ENCODE results near the gene DLX3.
"Not testable (repeated sequence)": the region's sequence is repeated elsewhere in the genome, so short reads cannot be mapped to it uniquely, and the experiment has no call there.

The DLX3 gene
- 0 to 0.12 (median 0) reads per million in 18 experiments for total RNA-seq

DNA sequence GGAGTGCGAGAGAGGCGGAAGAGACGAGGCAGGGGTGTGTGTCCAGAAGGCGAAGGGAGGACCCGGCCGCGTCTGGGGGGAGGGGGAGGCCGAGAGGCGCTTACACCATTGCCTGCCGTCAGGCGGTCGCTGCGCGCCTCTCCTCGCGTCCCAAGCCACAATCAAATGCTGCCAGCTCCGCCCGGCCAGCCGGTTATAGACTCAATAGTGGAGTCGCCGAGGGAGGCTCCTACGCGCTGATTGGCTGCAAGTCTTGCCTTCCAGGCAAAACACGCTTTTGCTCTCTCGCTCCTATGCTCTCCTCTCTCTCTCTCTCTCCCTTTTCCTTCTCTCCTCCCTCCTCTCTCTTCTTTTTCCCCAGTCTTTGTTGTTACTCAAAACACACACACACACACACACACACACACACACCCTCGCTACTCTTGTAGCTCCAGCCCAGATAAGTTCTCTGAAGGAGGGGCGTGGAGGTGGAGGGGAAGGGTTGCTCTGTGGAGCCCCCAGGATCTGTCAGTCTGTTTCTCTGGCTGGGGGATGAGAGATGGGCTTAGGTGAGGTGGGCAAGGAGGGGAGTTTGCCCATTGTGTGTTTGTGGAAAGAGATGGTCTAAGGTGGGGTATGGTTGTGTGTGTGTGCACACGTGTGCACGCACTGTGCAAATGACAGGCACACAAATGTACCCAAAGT lies at the start of gene DLX3:
DLX3 (minus strand) TSS at position 170 of the 684 bp plus-strand sequence. CDS start 226 bp downstream, outside the sequence.
- DNase-seq: peak; percentile 28 to 34

DNA sequence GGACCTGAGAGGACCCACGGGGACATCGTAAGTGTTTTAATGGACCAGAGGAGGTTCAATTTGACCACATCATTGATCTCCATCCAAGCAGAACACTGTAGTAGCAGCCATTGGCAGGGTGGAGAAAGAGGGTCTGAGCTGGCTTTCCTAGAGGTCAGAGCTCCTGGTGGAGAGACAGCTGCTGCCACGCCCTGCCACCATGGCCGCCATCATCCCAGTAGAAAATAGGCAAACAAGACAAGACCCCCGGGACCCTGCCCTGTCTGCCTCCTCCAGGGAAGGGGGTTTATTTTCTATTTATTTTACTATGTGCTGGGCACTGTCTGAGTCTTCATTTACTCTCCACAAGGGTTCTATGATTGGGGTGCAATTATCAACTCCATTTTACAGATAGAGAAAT lies 49.5 kb upstream of the DLX3 start:
- DNase-seq: no peak

GRCh38 chr17:50043290-50044148 lies 48.5 kb upstream of the DLX3 start:
- no peak for DNase-seq

DNA sequence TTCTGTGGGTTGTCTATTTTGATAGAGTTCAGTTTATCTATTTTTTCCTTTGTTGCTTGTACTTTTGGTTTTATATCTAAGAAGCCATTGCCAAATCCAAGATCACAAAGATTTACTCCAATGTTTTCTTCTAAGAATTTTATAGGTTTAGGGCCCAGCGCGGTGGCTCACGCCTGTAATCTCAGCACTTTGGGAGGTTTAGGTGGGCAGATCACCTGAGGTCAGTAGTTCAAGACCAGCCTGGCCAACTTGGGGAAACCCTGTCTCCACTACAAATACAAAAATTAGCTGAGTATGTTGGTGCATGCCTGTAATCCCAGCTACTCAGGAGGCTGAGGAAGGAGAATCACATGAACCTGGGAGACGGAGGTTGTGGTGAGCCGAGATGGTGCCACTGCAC lies 47.2 kb upstream of the DLX3 start:
- DNase-seq: no peak

GRCh38 chr17:50040496-50040895 lies 45.5 kb upstream of the DLX3 start:
- not testable (repeated sequence) for DNase-seq

GRCh38 chr17:50039058-50039457 lies 44.0 kb upstream of the DLX3 start:
- no peak for DNase-seq

DNA sequence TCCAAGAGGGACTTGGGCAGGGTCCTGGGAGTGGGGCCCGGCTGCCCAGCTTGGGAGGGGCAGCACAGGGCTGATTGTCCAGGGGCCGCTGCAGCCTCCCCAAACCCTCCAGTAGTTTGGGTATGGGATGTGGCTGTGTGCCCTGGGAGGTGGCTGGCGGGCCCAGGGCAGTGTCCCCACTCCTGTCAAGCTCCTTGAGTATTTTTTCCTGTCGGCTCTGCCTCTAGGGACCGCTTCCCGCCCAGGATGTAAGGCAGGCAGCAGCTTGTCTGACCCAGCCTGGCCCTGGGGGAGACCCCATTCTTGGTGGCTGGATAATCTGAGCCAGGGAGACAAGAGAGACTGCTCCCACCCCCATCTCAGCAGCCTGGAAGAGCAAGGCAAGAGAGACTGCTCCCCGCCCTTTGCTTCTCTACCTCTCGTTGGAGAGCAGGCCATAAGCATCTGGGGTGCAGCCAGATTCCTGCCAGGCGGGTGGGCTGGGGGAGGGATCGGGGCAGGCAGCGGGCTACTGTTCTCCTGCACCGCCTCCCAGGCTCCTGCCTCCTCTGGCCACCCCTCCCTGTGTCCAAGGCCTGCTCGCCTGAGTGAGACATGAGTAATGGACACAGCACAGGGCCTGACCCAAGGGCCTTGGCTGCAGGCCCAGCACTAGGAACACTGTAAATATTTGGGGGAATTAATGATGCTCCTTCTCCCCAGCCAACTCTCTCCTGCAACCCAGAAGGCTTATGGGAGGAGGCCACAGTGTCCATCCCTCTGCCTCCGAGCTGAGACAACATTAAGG lies 42.5 kb upstream of the DLX3 start:
- DNase-seq: no peak

DNA sequence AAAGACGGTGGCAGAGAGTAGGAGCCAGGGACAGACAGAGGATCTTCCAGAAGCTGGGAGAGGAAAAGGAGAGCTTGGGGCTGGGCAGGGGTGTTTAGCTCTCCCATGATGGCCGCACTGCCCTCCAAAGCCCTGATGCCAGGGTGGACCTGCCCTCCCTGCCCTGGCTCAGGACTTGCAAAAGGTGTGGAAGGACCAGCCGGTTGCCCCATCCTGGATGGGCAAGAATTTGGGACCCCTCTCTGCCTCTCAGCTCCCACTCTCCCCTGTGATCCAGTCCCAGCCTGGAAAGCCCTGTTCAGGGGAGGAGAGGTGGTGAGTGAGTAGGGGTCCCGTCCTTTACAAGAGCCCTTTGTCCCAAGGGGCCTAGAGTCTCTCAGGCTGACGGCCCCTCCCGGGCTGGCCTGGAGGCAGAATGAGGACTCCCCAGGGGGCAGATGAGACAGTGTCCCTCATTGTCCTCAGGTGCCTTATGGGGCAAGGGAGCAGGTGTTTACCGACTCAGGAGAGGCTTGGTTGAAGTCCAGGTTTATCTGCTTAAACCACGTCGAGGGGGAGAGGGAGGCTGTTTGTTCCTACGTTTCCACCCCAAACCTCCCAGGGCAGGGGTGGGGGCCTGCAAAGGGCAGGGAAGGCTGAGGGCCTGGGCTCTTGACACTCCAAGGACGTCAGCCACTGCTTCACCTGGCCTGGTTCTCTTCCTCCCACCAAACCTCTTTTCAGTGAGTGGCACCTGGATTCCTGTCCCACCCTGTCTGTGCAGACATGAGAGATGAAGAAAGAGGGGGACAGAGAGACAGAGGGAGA lies 41.6 kb upstream of the DLX3 start:
- no peak for DNase-seq

DNA sequence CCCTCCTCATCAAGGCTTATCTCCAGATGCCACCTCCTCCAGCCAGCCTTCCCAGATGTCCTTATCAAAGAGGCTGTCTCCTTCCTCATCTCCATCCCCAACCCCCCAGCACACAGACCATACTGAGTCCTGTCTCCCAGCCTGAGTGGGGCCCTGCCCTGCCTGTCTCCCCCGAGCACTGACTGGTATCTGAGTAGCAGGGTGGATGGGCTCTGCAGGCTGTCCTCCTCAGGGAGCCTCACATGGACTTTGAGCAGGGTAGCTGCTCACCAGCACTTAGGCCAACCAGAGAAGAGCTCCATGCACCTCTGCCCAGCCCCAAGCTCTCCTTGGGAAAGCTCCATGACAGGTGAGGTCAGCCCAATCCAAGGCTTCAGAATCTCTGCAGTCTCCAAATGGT lies 40.9 kb upstream of the DLX3 start:
- no peak for DNase-seq

GRCh38 chr17:50035421-50035879 lies 40.4 kb upstream of the DLX3 start:
- DNase-seq: peak in 1 of 2 donors; percentile 34

- DNase-seq: no peak
These were observed 39.7 kb upstream of the DLX3 start for GRCh38 chr17:50034498-50035364.

GRCh38 chr17:50033316-50033715 lies 38.3 kb upstream of the DLX3 start:
- no peak for DNase-seq

- no peak for DNase-seq
These were observed 34.2 kb upstream of the DLX3 start for GRCh38 chr17:50029185-50029584.

GRCh38 chr17:50028736-50029120 lies 33.7 kb upstream of the DLX3 start:
- no peak for DNase-seq

DNA sequence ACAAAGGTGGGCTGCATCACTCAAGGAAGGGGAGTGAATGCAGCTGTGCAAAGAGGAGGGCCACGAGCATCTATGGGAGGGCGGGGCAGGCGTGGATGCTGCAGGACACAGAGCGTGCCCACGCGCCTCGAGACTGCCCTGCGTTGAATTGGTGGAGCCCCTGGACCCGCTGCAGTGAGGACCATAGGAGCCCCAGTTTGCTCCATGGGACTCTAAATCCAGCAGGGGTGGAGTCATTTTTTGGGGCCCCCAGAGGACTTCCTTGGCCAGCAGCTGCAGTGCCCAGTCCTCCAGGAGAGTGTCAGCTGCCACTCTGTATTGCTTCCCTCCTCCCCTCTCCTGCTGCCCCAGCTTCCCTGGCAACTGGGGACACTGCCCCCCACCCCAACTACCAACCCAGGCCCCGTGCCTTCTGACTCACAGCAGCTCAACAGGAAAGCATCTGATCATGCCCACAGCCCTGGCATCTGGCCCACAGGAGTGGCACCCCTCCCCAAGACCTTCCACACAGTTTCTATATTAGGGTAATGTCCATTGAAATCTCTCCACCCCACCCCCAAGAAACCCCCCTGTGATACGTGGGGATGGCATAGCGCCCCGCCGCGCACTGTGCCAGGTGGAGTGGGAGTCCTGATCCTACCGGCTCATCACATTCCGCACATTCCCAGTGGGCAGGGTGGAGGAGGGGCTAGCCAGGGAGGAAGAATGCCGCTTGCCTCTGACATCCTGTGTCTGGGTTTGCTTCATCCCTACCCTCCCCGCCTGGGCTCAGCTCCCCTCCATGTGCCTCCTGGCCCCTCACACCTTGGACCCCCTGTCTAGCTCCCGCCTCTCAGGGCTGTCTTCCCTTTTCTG lies 33.1 kb upstream of the DLX3 start:
- peak; percentile 75 to 79 for DNase-seq

- DNase-seq: peak; percentile 74 to 80
These were observed 32.3 kb upstream of the DLX3 start for GRCh38 chr17:50027172-50027880.

- peak; percentile 79 to 82 for DNase-seq
These were observed 31.8 kb upstream of the DLX3 start for GRCh38 chr17:50026837-50027171.

DNA sequence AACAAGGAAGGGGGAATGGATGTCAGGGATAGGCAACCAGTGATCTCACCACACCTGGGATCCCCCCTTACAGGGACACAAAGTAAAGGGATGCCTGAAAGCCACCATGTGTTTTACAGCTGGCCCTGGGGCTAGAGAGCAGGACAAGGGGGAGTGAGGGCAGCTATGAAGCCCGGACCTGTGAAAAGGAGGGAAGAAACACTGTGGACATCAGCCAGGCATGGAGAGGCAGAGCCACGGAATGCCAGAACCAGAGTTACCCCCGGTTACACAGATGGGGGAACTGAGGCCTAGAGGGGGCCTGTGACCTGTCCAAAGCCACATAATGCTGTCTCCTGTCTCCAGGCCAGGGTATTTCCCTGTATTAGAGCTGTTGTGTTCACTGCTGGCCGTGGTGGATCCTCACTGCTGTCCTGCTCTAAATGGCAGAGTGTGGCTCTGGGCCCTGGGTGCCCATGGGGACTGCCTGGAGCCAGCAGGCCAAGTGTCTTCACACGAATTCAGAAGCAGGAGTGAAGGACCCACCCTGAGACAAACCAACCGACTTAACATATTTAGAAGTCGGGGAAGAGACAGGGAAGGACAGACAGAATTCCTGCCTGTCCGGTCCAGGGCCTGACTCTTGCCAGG lies 31.1 kb upstream of the DLX3 start:
- no peak for DNase-seq

DNA sequence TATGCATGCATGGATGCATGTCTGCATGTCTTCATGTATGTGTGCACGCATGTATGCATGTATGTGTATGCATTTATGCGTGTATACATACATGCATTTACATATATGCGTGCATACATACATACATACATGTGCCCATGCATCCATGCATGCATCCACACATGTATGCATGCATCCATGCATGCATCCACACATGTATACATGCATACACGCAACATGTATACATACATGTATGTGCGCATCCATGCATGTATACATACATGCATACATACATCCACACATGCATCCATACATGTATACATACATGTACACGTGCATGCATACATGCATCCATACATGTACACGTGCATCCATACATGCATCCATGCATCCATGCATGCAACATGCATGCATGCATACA lies 29.8 kb upstream of the DLX3 start:
- DNase-seq: no peak
